T-helper 1 cell (primary cell): Measurements from ENCODE around the gene PAPPA.

Source experiments
- DNase-seq, 5 donors: peaks; one replicate each; pipeline ENCODE4 v3.0.0-alpha.2; 2012 to 2020

The PAPPA gene

DNA sequence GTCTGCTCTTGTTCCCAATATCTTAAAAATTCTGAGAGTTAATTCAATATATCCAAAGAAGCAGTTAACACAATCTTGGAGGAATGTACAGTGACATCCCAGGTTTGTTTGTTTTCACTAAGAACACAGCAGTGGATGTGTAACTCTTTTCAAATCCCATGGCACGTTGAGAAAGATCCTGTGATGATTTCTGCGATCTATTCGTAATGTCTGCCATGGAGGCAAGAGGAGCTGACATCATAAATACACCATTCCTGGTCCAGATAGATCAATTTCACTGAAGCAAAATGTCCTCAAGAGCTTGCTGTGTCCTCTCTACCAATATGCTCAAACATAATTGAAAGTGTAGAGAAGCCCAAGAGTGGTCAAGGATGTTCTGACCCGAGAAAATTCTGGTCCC is 280.7 kb downstream of the PAPPA start:
- DNase-seq = no peak

GRCh38 chr9:116435706-116436105 is 282.1 kb downstream of the PAPPA start:
- no peak for DNase-seq

GRCh38 chr9:116436121-116436520 is 282.5 kb downstream of the PAPPA start:
- DNase-seq = no peak

GRCh38 chr9:116437411-116438370 is 284.1 kb downstream of the PAPPA start:
- DNase-seq = no peak

DNA sequence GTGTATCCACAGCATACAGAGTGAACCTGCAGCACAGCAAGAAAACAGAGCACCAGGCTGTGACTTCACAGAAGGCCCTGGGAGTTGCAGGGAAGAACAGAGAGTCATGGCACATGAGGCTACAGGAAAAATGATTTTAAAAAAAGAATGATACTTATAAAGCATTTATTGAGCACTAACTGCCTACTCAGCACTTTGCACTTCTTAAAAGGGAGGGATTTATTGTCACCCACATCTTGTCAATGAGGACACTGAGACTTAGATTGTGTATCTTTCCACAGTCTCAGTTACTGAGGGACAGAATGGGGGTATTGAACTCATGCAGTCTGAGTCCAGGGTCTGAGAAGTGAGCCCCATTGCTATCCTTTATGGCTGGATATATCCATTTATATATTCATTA is 288.9 kb downstream of the PAPPA start:
- DNase-seq = no peak

- no peak for DNase-seq
These were observed 294.3 kb downstream of the PAPPA start for GRCh38 chr9:116447934-116448333.

- no peak for DNase-seq
These were observed 294.8 kb downstream of the PAPPA start for GRCh38 chr9:116448431-116448830.

GRCh38 chr9:116449949-116450348 is 296.4 kb downstream of the PAPPA start:
- DNase-seq = no peak

DNA sequence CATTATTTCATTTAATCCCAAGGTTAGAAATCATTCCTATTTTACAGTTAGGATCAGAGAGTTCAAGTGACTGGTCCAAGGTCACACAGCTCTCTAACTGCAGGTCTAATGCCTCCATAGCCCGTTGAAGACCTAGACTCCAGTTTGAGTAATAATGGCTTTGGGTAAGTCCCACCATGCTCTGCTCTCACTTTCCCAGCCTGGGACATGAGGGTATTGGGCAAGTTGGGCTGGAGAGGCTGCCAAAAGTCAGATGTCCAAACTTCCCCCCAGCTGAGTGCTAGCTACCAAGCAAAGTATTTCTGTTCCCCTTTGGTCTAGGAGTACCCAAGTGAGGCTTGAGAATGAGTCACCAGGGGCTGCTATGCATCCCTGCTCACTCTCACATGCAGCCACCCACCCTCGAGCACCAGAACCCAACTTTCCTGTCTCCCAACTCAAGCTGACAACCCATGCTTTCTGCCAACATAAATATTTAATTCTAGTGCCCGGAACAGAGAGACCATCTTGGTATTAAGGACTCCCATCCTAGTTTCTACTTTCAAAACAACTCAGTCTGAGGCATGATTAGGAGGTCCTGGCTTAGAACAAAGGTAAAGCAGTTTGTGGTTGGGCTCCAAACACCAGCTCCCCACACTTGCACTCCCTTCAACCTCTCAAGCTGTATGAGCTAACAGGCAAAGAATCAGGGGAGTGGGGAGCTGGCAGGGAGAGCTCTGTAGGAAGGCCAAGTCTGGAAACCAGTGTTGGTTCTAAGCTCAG is 297.0 kb downstream of the PAPPA start:
- no peak for DNase-seq

DNA sequence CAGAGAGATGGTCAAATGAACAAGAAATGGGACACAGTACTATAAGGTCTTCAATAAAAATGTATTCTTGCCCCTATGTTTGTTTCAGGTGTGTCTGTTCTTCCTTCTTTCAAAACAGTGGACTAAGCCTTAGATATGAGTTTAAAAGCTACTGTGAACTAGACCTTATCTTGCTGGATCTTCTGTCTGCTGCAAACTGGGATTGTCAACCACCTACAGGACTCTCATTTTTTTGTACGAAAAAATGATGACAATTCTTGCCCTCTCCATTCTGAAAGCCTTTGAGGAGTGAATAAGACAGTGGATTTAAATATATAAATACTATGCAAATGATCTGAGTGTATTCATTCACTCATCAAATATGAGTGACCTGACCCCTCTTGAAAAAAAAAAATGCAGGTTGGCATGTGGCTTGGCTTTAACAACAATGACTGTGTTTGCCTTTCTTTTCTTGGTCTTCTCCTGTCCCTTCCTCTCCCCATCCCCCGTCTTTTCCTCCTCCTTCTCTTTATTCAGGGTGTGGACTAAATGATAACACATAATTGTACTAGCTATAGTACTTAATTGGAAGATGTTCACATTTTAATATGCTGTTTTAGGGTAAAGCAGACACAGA is 298.0 kb downstream of the PAPPA start:
- no peak for DNase-seq
